T-helper 2 cell treated with Interferon-gamma antibody and Interleukin-4, amounts not matched to agents 5 μg/mL and 100 μg/mL, for 36 hours (primary cell): ENCODE data around the gene EVC2.

Experiments used
- DNase-seq: peaks from one replicate; pipeline ENCODE4 v3.0.0; 2021; ENCODE audit warnings: low spot score
- H3K27ac Mint-ChIP-seq: one replicate; pipeline ENCODE4 v1.8.0; 2021; ENCODE audit warnings: mild to moderate bottlenecking, mixed read lengths
- H3K27me3 Mint-ChIP-seq: one replicate; pipeline ENCODE4 v1.8.0; 2021; ENCODE audit warnings: low read depth, mixed read lengths
- H3K36me3 Mint-ChIP-seq: one replicate; pipeline ENCODE4 v1.8.0; 2021; ENCODE audit warnings: low read depth, mixed read lengths
- H3K4me1 Mint-ChIP-seq: one replicate; pipeline ENCODE4 v1.8.0; 2021; ENCODE audit warnings: low read depth, mixed read lengths
- H3K4me3 Mint-ChIP-seq: one replicate; pipeline ENCODE4 v1.8.0; 2022; ENCODE audit warnings: mild to moderate bottlenecking, moderate library complexity, mixed read lengths
- H3K9me3 Mint-ChIP-seq: one replicate; pipeline ENCODE4 v1.8.0; 2021; ENCODE audit warnings: mixed read lengths

Gene EVC2

DNA sequence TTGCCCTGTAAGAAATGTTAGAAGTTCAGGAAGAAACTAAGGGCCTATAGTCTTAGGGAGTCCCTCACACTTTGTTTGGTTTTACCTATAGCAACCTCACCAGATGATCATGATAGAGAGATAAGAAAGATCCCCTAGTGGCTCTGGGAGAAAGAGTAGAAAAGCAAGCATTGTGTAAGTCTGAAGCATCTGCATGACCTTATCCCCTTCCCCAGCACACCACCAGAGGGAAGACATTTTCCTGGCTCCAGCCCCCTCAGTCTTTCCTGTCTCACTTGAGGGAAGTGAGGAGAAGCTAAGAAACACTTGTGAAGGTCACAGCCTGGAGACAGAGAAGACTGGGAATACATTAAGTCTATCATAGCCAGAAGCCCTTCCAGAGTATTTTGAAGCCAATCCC is 154.0 kb downstream of the EVC2 start:
- no peaks in the 10 kb centered on the region for H3K27me3 Mint-ChIP-seq
- no peak for DNase-seq
- H3K9me3 Mint-ChIP-seq, result peaks cover 22% of the 10 kb centered on the region
- H3K36me3 Mint-ChIP-seq, result no peaks in the 10 kb centered on the region
- no peak overlapping the region for H3K27ac Mint-ChIP-seq
- no peaks in the 10 kb centered on the region for H3K4me1 Mint-ChIP-seq
- H3K4me3 Mint-ChIP-seq, result no peak overlapping the region

DNA sequence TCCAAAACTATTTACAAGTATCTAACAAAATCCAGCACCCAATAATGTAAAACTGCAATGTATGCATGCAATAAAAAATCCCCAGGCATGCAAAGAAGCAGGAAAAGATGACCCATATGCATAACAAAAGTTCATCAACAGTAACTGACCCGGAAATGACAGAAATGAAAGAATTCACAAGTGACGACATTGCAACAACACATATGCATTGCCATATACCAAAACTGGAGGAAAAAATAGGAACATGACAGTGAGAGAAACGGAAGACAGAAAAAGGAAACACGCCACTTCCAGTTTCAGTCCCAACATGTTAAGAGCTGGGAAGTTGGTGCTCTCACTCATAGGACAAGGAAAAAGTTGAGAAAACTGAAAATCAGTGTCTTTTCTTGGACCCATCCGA is 154.6 kb downstream of the EVC2 start:
- no peak overlapping the region for H3K27ac Mint-ChIP-seq
- no peak overlapping the region for H3K4me3 Mint-ChIP-seq

DNA sequence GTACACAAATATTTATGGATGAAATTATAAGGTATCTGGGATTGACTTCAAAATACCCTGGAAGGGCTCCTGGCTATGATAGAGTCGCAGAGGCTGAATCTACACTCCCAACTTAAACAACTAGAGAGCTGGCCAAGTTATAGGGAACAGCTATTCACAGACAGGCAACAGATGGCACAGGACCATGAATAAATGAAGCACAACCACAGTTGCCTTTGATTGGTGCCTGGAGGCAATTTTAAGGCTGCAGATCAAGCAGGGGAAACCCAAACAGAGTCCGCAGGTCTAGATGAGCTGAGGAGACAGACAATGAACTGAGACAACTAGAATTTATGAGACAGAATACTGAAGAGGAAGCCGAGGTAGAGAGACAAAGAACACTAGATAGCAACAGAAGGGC is 155.9 kb downstream of the EVC2 start:
- no peak for DNase-seq
- H3K4me1 Mint-ChIP-seq, result no peaks in the 10 kb centered on the region
- H3K27me3 Mint-ChIP-seq, result no peaks in the 10 kb centered on the region
- no peak overlapping the region for H3K27ac Mint-ChIP-seq
- H3K36me3 Mint-ChIP-seq, result no peaks in the 10 kb centered on the region
- no peak overlapping the region for H3K4me3 Mint-ChIP-seq
- H3K9me3 Mint-ChIP-seq, result peaks cover 22% of the 10 kb centered on the region

More for the DNA sequence above, 154.6 kb downstream of the EVC2 start:
- Mint-ChIP-seq H3K4me1 (no peaks in the 10 kb centered on the region), H3K27me3 (no peaks in the 10 kb centered on the region), H3K36me3 (no peaks in the 10 kb centered on the region), H3K9me3 (peaks cover 22% of the 10 kb centered on the region)
- no peak for DNase-seq

DNA sequence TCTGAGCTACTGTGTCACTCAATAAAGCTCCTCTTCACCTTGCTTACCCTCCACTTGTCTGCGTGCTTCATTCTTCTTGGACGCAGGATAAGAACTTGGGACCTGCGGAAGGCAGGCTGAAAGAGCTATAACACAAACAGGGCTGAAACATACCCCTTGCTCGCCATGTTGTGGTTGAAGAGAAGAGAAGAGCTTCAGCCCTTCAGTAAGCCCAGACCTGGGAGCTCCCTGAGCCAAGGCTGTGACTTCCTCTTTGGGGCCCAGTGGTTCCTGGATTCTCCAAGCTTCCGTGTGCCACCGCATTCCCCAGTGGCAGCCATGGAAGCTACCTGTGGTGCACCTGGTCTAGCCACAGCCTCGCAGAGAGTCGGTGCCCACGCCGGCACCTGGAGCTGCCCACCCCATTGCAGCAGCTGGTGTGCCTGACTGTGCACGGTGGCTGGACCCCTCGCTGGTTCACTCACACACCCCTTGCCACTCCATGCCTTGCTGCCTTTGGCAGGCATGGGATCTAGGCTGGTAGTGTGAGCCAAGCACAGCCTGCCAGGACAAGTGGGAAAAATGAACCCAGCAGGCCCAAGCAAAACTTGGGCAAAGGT is 160.6 kb downstream of the EVC2 start:
- Mint-ChIP-seq H3K4me3 (no peak overlapping the region), H3K4me1 (no peaks in the 10 kb centered on the region), H3K27ac (no peak overlapping the region), H3K9me3 (peaks cover 24% of the 10 kb centered on the region), H3K36me3 (no peaks in the 10 kb centered on the region), H3K27me3 (no peaks in the 10 kb centered on the region)
- no peak for DNase-seq

DNA sequence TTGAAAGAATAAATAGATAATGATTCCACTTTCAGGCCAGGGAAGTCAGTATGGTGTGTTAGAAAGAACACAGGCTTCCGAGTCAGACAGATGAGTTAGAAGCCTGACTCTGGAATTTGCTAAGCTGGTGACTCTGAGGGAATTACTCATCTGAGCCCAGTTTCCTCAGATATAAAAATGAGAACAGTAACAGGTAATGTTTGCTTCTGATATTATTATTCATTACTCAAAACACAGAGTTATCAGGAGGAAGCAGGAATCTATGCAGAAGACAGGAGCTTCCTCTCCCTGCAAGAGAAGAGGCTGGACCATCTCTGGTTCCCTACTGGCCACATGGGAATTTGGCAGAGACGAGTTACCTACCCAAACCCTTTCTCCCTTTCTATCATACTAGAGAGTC is 163.1 kb downstream of the EVC2 start:
- no peaks in the 10 kb centered on the region for H3K27me3 Mint-ChIP-seq
- no peak for DNase-seq

DNA sequence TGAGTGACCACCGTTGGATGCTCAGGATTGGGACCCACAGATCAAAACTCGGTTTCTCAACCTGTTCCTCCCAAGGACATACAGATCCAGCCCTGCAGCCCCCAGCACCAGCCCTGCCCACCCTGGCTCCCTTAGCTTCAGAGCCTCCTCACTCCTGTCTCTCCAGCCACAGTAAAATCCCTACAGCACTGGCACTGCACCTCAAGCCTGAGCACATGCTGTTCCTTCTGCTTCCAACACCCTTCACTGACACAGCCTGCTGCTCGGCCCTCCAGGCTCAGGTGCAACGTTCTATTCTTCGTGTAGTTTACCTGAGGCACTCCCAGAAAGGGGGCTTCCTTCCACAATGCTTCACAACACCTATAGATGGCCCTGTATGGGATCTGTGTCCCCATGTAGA is 163.6 kb downstream of the EVC2 start:
- H3K27me3 Mint-ChIP-seq, result no peaks in the 10 kb centered on the region
- H3K36me3 Mint-ChIP-seq, result no peaks in the 10 kb centered on the region
- H3K9me3 Mint-ChIP-seq, result peaks cover 7% of the 10 kb centered on the region
- H3K4me1 Mint-ChIP-seq, result no peaks in the 10 kb centered on the region
- H3K4me3 Mint-ChIP-seq, result no peak overlapping the region
- DNase-seq, result no peak
- H3K27ac Mint-ChIP-seq, result no peak overlapping the region

More for the DNA sequence above, 163.1 kb downstream of the EVC2 start:
- Mint-ChIP-seq H3K27ac (no peak overlapping the region), H3K4me3 (no peak overlapping the region), H3K9me3 (peaks cover 12% of the 10 kb centered on the region), H3K36me3 (no peaks in the 10 kb centered on the region), H3K4me1 (no peaks in the 10 kb centered on the region)

DNA sequence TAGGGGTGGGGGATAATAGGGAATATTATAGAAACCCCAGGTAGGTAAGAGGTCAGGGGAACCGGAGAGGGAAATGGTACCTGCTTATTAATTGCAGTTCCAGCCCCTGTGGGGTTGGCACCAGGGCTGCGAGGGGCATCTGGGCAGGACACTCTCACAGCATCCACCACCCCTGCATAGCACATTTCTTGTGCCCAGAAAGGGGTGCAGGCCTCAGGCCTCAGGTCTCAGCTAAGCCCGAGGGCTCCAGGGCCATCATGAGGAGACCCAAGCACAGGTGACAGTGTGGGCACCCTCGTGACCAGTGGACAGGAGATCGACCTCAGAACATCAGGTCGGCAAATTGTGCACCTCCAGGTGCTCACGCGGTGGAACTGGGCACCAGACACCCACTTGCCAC is 164.7 kb downstream of the EVC2 start:
- DNase-seq, result no peak
- H3K9me3 Mint-ChIP-seq, result peaks cover 5% of the 10 kb centered on the region
- H3K4me3 Mint-ChIP-seq, result no peak overlapping the region
- no peak overlapping the region for H3K27ac Mint-ChIP-seq
- H3K27me3 Mint-ChIP-seq, result no peaks in the 10 kb centered on the region
- no peaks in the 10 kb centered on the region for H3K36me3 Mint-ChIP-seq
- H3K4me1 Mint-ChIP-seq, result no peaks in the 10 kb centered on the region

DNA sequence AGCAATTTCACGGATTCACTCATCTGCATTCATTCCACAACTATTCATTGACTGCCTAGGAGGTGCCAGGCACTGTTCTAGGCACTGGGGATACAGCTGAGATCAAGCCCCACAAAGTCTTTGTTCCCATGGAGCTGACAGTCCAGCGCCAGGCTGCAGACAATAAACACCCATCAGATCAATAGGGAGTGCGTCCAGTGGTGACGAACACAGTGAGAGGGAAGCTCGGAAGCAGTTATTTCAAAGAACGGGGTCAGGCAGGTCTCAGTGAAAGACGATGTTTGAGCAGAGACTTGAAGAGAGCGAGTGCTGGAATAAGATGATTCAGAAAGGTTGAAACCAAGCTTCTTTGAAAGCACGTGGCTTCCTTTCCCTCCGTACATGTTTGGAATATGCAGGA is 167.2 kb downstream of the EVC2 start:
- Mint-ChIP-seq H3K9me3 (peaks cover 5% of the 10 kb centered on the region), H3K36me3 (no peaks in the 10 kb centered on the region), H3K4me1 (no peaks in the 10 kb centered on the region), H3K27me3 (no peaks in the 10 kb centered on the region), H3K27ac (no peak overlapping the region), H3K4me3 (no peak overlapping the region)
- DNase-seq, result no peak

DNA sequence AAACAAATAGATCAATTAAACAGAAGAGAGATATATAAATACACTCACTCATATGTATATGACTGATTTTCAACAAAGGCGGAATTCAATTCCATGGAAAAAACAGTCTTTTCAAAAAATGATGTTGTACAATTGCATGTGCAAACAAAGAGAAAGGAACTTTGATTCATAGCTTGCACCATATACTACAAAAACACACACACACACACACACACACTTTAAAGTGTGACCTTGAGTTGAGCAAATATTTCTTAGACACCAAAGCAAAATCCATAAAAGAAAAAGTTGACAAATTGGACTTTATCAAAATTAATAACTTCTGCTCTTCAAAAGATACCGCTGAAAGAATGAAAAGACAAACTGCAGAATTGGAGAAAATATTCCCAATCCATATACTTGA is 168.8 kb downstream of the EVC2 start:
- Mint-ChIP-seq H3K4me1 (no peaks in the 10 kb centered on the region), H3K27me3 (no peaks in the 10 kb centered on the region), H3K27ac (no peak overlapping the region), H3K4me3 (no peak overlapping the region), H3K36me3 (no peaks in the 10 kb centered on the region), H3K9me3 (peaks cover 14% of the 10 kb centered on the region)
- no peak for DNase-seq

DNA sequence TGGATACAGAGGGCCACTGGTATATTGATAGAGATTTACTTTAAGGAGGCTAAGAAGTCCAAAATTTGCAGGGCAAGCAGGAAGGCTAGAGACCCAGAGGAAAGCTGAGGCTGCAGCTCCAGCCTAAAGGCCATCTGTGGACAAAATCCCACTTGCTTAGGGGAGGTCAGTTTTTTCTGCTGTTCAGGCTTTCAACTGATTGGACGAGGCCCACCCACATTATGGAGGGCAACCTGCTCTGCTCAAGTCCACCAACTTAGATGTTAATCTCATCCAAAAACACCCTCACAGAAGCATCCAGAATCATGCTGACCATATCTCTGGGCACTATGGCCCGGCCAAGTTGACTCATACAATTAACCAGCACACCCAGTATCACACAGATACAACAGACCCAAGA is 176.3 kb downstream of the EVC2 start:
- Mint-ChIP-seq H3K4me1 (no peaks in the 10 kb centered on the region), H3K27ac (no peak overlapping the region), H3K9me3 (peaks cover 35% of the 10 kb centered on the region), H3K4me3 (no peak overlapping the region), H3K27me3 (no peaks in the 10 kb centered on the region), H3K36me3 (no peaks in the 10 kb centered on the region)
- no peak for DNase-seq

DNA sequence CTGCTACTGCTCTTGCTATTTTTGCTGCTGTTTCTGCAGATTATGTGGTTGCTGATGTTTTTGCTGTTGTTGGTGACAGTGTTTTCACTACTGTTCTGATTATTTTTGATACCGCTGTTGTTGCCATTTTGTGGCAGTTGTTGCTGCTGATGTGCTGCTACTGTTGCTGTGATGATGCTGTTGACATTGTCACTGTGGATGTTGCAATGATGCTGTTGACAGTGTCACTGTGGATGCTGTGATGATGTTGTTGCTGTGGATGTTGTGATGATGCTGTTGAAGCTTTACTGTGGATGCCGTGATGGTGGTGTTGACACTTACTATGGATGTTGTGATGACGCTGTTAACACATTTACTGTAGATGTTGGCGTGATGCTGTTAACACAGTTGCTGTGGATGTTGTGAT is 180.3 kb downstream of the EVC2 start:
- H3K4me1 Mint-ChIP-seq, result no peaks in the 10 kb centered on the region
- no peak for DNase-seq
- H3K27me3 Mint-ChIP-seq, result no peaks in the 10 kb centered on the region
- H3K9me3 Mint-ChIP-seq, result peaks cover 16% of the 10 kb centered on the region
- no peak overlapping the region for H3K27ac Mint-ChIP-seq
- no peak overlapping the region for H3K4me3 Mint-ChIP-seq
- H3K36me3 Mint-ChIP-seq, result no peaks in the 10 kb centered on the region

DNA sequence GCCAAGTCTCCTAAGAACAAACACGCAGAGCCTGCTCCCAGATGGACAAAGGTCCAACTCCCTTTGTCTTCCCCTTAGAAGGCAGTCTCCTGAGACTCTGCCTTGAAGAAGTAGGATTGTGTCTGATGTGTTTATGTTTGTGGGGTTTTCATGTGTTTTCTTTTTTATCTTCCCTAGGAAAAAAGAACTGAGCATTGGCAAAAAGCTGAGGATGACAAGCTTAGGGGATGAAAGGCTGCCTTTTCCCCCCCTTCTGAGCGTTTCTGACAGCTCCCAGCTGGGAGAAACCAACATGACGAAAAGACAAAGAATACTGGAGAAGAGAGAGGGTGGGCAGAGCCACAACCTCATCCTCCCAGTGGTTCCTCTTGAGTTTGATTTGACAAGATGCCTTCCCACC is 181.1 kb downstream of the EVC2 start:
- DNase-seq, result no peak
- H3K9me3 Mint-ChIP-seq, result peaks cover 10% of the 10 kb centered on the region
- no peaks in the 10 kb centered on the region for H3K36me3 Mint-ChIP-seq
- no peaks in the 10 kb centered on the region for H3K27me3 Mint-ChIP-seq
- H3K4me3 Mint-ChIP-seq, result no peak overlapping the region
- H3K27ac Mint-ChIP-seq, result no peak overlapping the region
- no peaks in the 10 kb centered on the region for H3K4me1 Mint-ChIP-seq

DNA sequence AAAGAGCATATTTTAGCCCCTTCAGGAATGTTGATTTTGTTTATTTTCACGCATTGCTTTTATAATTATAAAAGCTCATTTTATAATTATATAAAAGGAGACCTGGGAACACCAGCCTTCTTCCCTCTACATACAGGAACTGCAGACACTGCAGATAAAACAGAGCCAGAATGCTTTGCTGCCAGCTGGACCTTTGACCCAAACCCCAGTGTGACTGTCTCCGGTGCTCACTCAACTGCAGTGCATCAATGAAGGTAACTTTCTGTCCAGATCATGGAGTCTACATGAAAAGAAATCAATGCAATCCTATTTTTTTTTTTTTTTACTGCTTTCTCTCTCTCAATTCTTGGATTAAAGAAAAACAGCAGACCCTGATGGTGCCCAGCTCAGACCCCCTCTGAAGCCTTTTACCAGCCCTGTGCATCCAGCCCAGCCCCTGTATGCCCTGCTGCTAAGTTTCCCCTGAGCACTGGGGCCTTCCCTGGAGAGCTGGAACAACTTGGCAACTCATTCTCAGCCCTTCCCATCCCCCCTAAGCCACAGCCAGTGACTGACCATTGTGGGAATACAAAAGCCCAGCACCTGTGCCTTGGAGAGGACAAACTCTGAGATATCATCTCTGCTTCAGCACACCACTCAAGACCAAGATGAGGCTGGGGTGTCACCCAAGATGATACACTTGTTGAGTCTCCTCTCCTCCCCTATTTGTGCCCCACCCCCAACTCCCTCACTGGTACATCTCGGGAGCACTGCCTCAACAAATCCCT is 182.1 kb downstream of the EVC2 start:
- Mint-ChIP-seq H3K36me3 (no peaks in the 10 kb centered on the region), H3K27me3 (no peaks in the 10 kb centered on the region), H3K27ac (no peak overlapping the region), H3K4me1 (no peaks in the 10 kb centered on the region), H3K9me3 (peaks cover 10% of the 10 kb centered on the region), H3K4me3 (no peak overlapping the region)
- DNase-seq, result no peak

DNA sequence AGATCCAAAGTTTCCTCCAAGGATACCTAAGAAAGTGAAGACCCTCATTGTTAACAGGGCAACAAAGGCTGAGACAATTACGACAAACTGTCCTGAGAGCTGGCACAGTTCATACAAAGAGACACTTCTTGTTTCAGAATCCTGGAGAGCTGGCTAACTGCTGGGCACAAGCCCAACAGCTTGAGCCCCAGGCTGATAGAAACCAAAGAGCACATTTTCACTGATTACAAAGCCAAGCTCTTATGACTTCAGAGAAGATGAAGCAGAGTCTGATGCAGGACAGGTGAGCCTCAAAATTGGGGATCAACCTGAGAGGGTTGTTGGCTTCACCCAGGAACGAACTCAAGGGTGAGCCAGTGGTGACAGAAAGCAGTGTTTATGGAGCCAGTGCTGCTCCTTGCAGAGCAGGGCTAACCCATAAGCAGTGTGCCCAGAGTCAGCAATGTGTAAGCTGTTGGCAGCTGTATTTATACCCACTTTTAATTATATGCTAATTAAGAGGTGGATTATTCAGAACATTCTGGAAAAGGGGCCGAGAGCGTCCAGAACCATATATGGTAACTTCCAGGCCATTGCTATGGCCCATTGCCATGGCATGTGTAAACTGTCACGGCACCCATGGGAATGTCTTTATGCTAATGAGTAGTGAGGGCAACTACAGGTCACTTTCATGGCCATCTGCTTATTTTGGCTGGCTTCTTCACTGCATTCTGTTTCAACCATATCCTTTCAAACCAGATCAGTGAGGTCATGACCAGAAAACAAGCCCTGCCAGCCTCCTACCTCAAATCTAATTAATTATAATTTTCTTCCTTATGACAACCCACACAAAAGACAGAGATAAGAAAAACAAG is 183.7 kb downstream of the EVC2 start:
- peaks cover 10% of the 10 kb centered on the region for H3K9me3 Mint-ChIP-seq
- H3K36me3 Mint-ChIP-seq, result no peaks in the 10 kb centered on the region
- H3K27me3 Mint-ChIP-seq, result no peaks in the 10 kb centered on the region
- H3K27ac Mint-ChIP-seq, result no peak overlapping the region
- H3K4me1 Mint-ChIP-seq, result no peaks in the 10 kb centered on the region
- no peak for DNase-seq
- H3K4me3 Mint-ChIP-seq, result no peak overlapping the region
